ENCODE data around the gene ACAT1.
A peak's percentile ranks its signal among the peaks of the same experiment; 100 is the strongest.

ACAT1 gene

DNA sequence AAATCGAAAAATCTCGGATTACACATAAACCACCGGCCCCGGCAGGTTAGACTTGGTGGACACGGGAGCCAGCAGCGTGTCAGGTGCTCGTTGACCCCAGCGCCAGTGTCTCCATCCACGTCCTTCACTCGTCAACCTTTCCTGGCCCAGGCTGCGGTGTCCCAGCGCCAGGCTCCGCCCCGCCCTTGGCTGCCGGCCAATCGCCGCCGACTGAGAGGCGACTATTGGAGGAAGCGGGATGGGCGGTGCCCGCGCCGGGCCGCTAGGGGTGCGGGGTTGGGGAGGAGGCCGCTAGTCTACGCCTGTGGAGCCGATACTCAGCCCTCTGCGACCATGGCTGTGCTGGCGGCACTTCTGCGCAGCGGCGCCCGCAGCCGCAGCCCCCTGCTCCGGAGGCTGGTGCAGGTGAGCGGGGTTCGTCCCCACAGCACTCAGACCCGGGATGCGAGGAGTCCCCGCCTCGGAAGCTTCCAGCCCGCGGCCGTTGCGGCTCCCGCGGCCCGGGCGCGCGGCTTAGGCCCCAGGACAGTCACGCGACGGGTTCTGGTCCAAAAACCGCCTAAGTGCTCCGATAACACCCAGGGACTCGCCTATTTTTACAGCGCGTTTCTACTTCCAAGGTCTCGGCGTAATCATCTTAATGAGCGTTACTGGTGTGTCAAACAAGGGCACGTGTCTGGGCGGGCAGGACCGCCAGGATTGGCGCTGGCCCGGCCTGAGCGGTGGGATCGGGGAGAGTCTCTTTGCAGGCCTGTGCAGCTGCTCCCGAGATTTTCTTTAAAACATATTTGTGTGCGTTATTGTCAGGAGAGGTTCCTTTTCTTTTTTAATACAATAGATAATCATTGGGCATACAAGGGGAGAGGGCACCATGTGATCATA, at the start of gene ACAT1:
ACAT1 (plus strand) TSS at position 294 of the 882 bp plus-strand sequence; CDS start at position 334, 40 bp downstream.
- peak; percentile 93 for DNase-seq (ENCODE audit: low spot score)
- TF ChIP-seq, protein P1, sequence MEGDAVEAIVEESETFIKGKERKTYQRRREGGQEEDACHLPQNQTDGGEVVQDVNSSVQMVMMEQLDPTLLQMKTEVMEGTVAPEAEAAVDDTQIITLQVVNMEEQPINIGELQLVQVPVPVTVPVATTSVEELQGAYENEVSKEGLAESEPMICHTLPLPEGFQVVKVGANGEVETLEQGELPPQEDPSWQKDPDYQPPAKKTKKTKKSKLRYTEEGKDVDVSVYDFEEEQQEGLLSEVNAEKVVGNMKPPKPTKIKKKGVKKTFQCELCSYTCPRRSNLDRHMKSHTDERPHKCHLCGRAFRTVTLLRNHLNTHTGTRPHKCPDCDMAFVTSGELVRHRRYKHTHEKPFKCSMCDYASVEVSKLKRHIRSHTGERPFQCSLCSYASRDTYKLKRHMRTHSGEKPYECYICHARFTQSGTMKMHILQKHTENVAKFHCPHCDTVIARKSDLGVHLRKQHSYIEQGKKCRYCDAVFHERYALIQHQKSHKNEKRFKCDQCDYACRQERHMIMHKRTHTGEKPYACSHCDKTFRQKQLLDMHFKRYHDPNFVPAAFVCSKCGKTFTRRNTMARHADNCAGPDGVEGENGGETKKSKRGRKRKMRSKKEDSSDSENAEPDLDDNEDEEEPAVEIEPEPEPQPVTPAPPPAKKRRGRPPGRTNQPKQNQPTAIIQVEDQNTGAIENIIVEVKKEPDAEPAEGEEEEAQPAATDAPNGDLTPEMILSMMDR (IDR thresholded peaks at IDR 0.05; ENCODE audit: extremely low read depth, missing control alignments), result no peak

DNA sequence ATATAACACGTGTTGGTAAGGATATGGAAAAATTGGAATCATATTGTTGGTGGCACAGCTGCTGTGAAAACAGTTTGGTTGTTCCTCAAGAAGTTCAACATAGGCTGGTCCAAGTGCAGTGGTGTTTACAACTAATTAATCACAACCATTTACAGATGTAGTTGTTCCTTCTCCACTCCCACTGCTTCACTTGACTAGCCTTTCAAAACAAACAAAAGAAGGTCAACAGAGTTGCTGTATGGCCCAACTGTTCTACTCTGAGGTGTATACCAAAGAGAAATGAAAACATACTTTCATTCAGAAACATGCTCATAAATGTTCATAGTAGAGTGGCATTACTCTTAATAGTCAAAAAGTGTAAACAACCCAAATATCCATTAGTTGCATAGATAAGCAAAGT, 36.6 kb upstream of the ACAT1 start:
- no peak for DNase-seq (ENCODE audit: low spot score)
- TF ChIP-seq, protein P1 (IDR thresholded peaks at IDR 0.05; ENCODE audit: extremely low read depth, missing control alignments), result no peak

DNA sequence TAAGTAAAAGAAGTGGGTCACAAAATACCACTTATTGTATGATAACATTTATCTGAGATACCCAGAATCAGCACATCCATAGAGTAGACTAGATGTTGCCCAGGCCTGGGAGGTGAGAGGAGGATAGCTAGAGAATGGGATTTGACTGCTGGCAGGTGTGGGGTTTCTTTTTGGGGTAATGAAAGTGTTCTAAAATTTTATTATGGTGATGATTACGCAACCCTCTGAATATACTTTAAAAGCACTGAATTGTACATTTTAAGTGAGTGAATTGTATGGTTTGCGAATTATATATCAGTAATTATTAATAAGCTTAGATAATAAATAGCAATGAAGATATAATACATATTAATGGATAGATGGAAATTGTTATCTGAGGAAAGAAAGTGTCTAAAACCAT, 35.7 kb upstream of the ACAT1 start:
- no peak for DNase-seq (ENCODE audit: low spot score)
- TF ChIP-seq, protein P1 (IDR thresholded peaks at IDR 0.05; ENCODE audit: extremely low read depth, missing control alignments), result no peak

DNA sequence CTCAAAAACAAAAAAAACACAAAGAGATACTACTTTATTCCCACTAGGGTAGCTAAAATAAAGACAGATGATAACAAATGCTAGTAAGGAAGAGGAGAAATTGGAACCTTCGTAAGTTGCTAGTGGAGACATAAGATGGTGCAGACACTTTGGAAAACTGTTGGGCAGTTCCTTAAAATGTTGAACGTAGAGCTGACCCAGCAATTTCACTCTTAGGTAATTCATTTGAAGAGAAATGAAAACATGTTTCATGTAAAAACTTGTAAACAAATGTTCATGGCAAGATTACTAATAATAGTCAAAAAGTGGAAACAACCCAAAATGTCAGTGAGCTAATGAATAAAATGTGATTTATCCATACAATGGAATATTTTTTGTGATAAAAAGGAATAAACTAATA, 29.2 kb upstream of the ACAT1 start:
- no peak for DNase-seq (ENCODE audit: low spot score)
- TF ChIP-seq, protein P1 (IDR thresholded peaks at IDR 0.05; ENCODE audit: extremely low read depth, missing control alignments), result no peak

DNA sequence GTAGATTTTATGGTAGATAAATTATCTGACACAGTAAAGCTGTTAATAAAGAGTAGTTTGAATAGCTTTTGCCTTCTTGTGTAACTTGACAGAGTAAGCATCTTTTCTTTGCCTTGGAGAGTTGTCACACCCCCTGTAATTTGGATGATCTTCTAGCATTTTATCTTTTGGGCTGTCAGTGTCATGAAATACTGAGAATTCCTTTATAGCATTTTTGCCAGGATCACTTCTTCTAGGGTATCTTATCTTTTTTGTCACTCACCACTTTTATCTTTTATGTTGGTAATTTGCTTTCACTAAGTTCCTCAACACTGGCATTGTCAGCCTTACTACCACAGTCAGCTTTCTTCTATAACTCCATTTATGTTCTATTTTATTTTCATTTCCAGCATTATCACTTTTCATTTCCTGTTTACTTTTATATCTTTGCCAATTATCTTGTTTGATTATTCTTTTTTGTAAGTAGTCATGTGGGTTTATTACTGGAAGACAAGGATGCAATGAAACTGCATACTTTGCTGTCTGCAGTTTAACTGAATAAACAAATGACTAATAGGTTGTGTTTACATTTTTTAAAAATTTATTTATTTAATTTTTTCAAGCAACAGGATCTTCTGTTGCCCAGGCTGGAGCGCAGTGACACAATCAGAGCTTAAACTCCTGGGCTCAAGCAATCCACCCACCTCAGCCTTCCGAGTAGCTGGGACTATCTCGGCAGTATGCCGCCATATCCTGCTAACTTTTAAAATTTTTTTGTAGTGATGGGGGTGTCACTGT, 28.1 kb upstream of the ACAT1 start:
- DNase-seq (ENCODE audit: low spot score), result no peak
- TF ChIP-seq, protein P1 (IDR thresholded peaks at IDR 0.05; ENCODE audit: extremely low read depth, missing control alignments), result no peak

DNA sequence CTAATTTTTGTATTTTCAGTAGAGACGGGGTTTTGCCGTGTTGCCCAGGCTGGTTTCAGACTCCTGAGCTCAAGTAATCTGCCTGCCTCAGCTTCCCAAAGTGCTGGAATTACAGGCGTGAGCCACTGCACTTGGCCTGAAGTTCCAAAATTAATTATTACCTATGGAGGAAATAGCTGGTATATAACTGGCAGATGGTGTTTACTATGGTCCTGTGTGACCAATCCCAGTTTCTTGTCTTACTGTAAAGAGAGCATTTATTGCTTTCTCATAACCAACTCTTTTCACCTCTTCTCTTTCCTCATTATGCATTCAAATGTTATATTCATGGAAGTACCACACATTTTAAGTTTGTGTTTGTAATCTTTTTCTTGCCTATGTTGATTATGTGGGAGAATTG, 24.2 kb upstream of the ACAT1 start:
- TF ChIP-seq, protein P1 (IDR thresholded peaks at IDR 0.05; ENCODE audit: extremely low read depth, missing control alignments), result no peak
- no peak for DNase-seq (ENCODE audit: low spot score)
